Ovary (tissue), 9 donors: ENCODE measurements around the gene GAS2L2. TPM values are rescaled to one million over a fixed set of nuclear protein-coding genes. Genes with fewer than 3 reads are reported as not detected.

Experiments
- DNase-seq, 5 donors: peaks; one replicate each; pipeline ENCODE4 v3.0.0-alpha.2; 2019 to 2020
- H3K27ac ChIP-seq, 2 donors: fragments of 200-600 bp; one replicate each; pipeline versions ENCODE4 v1.5.1 to v1.8.0; 2019 to 2022
- H3K27me3 ChIP-seq: fragments of 200-600 bp; one replicate; pipeline ENCODE4 v1.8.0; 2022
- H3K36me3 ChIP-seq: fragments of 200-600 bp; sonication (generic); one replicate; pipeline ENCODE4 v1.5.1; 2019
- H3K4me1 ChIP-seq: one replicate; pipeline ENCODE4 v1.8.1; 2013; ENCODE audit warnings: mild to moderate bottlenecking, moderate library complexity; ENCODE audit not compliant: insufficient read depth
- H3K4me3 ChIP-seq: fragments of 200-600 bp; sonication (generic); one replicate; pipeline ENCODE4 v1.5.1; 2017
- H3K9me3 ChIP-seq, 2 donors: fragments of 200-600 bp in 1 of 2; sonication (generic) in 1 of 2; one replicate each; pipeline versions ENCODE4 v1.5.1 to v1.8.1; 2013 to 2019; ENCODE audit warnings: mild to moderate bottlenecking in 1 of 2, moderate library complexity in 1 of 2
- CTCF ChIP-seq, 3 donors: fragments of 450-650 bp in 2 of 3; fragments of 200-600 bp in 1 of 3; IDR thresholded peaks; one replicate each; pipeline versions ENCODE4 v1.5.1 to v1.8.0; 2016 to 2022; ENCODE audit warnings: antibody characterized with exemption in 3 of 3, mild to moderate bottlenecking in 1 of 3
- EP300 ChIP-seq: sonication (generic); formaldehyde crosslinking; IDR thresholded peaks from one replicate; pipeline ENCODE4 v1.6.1; 2017; ENCODE audit warnings: antibody characterized with exemption
- POLR2A ChIP-seq: fragments of 450-650 bp; IDR thresholded peaks from one replicate; pipeline ENCODE4 v1.6.1; 2017; ENCODE audit warnings: antibody characterized with exemption, mild to moderate bottlenecking, moderate library complexity
- WGBS, 3 donors: extraction: QIAGEN DNeasy Blood & Tissue Kit in 1 of 3; methylation state at CpG; one replicate each; pipeline versions ENCODE4 v1.1.5 to v1.1.7; 2013 to 2017; 5-methylcytosine and 5-hydroxymethylcytosine counted together
- intact Hi-C, 4 donors: fragments of 100-400 bp; cut with DNase I; formaldehyde crosslinking; loops; one replicate each; pipeline versions ENCODE4 v1.11.0 to v1.15.1; 2022 to 2023
- polyA plus RNA-seq, 2 donors: library from polyadenylated mRNA; stranded (reverse); fragments of 200-250 nt in 1 of 2; fragments of 350-450 nt in 1 of 2; fragmentation: Illumina TruSeq in 1 of 2; extraction: RNeasy Lipid Tissue Mini Kit (QIAGEN cat#74804) in 1 of 2; gene quantifications; one replicate each; pipeline ENCODE4 v1.2.3, GENCODE V29; 2013 to 2014
- total RNA-seq, 7 donors: library from RNA; depleted of rRNA in 2 of 7; stranded (reverse); fragments of >200 nt in 2 of 7; fragmentation: NEBNext Ultra II Directional in 3 of 7; extraction: Animal tissue kit (Norgen Biotek cat#: 25700) in 3 of 7; gene quantifications; one replicate each; pipeline versions ENCODE4 v1.1.0 to v1.2.4, GENCODE V29; 2016 to 2023
- donor health status: DM: no; HTN: no; CAD: no; lungs with moderate emphysema.
- donor health status: DM: no; HTN: no; CAD: no.
- donor health status: Bipolar disorder and iron deficiency.
- donor health status: DM: yes; HTN: yes; CAD: no.
- donor health status: DM: no; HTN: no; CAD: no.
- donor health status: DM: yes; HTN: yes; CAD: no.

GAS2L2 gene
- total and polyA plus RNA-seq, 9 donors: 0.02 to 9.0 (median 0.61) TPM; not detected in 3

DNA sequence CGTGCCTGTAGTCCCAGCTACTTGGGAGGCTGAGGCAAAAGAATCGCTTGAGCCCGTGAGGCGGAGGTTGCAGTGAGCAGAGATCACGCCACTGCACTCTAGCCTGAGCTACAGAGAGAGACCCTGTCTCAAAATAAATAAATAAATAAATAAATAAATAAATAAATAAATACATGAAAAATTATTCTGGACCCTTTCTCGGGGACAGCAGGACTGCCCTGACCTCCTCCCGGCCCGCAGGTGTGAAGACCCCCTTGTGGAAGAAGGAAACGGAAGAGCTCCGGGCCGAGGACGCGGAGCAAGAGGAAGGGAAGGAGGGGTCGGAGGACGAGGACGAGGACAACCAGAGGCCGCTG, 10.7 kb upstream of the GAS2L2 start:
- Histone ChIP-seq H3K36me3 (no peaks in the 10 kb centered on the region), H3K27ac (no peak overlapping the region), H3K4me3 (peak overlapping the region; percentile 38), H3K27me3 (no peaks in the 10 kb centered on the region), H3K4me1 (peaks cover 3% of the 10 kb centered on the region), H3K9me3 (no peaks in the 10 kb centered on the region)
- DNase-seq: no peak
- WGBS, 3 donors: 33 to 35% (median 34%) methylated on average over 17 of the region's 17 CpGs
- TF ChIP-seq EP300 (no peak), POLR2A (no peak), CTCF (IDR thresholded peaks at IDR 0.05) (no peak)
- intact Hi-C loops: loop anchor here (2.0 to 10.0 kb wide), 3 partner anchors 41 to 721 kb away; partner anchors contain the start of genes TAF15 (in 1 of the 4) and ZNHIT3 (in 1 of the 4)

DNA sequence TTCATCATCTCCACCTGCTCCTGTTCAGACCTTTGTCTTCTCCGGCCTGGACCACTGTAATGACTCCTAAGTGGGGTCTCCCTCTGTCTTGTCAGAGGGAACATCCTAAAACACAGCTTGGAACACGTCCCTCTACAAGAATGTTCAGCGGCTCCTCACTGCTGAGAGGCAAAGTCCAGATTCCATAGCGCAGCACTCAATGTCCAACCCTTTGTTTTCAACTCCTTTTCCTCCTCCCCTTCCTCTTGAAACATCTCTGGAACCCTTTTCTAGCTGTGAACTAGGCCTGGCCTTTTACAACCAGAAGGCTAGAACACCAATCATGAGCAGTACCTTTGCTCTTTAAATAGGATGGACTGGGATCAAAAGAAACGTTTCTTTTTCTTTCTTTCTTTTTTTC, 8.6 kb upstream of the GAS2L2 start:
- Histone ChIP-seq H3K27ac (no peak overlapping the region), H3K27me3 (no peaks in the 10 kb centered on the region), H3K4me3 (no peak overlapping the region), H3K4me1 (peaks cover 3% of the 10 kb centered on the region), H3K36me3 (no peaks in the 10 kb centered on the region), H3K9me3 (no peaks in the 10 kb centered on the region)
- TF ChIP-seq CTCF (IDR thresholded peaks at IDR 0.05) (no peak), POLR2A (no peak), EP300 (no peak)
- DNase-seq: no peak
- WGBS, 3 donors: 74 to 77% (median 76%) methylated on average over 5 of the region's 5 CpGs
- intact Hi-C loops: loop anchor here in 2 of 4 donors (5.0 to 10.0 kb wide), 2 partner anchors 46 to 723 kb away; partner anchors contain the start of genes TAF15 (in 1 of the 2) and ZNHIT3 (in 1 of the 2)

GRCh38 chr17:35760587-35760986, 7.5 kb upstream of the GAS2L2 start, which contains the start of gene C17orf50:
TSS of gene C17orf50 (plus strand) at chr17:35760887. CDS start at chr17:35760942, 55 bp downstream.
- Histone ChIP-seq H3K27me3 (no peaks in the 10 kb centered on the region), H3K9me3 (no peaks in the 10 kb centered on the region), H3K4me1 (peaks cover 3% of the 10 kb centered on the region), H3K36me3 (no peaks in the 10 kb centered on the region), H3K4me3 (no peak within 1 kb of the TSS), H3K27ac (no peak within 1 kb of the TSS)
- no peak for DNase-seq
- WGBS, 3 donors: 58 to 91% (median 67%) methylated on average over 1 of the region's 1 CpG
- intact Hi-C loops: loop anchor here in 2 of 4 donors (5.0 to 10.0 kb wide), 2 partner anchors 47 to 724 kb away; partner anchors contain the start of genes TAF15 (in 1 of the 2) and ZNHIT3 (in 1 of the 2)
- TF ChIP-seq POLR2A (no peak), CTCF (IDR thresholded peaks at IDR 0.05) (no peak), EP300 (no peak)

GRCh38 chr17:35757243-35757642, 4.2 kb upstream of the GAS2L2 start:
- Histone ChIP-seq H3K27me3 (no peaks in the 10 kb centered on the region), H3K9me3 (no peaks in the 10 kb centered on the region), H3K27ac (no peak overlapping the region), H3K36me3 (no peaks in the 10 kb centered on the region), H3K4me3 (no peak overlapping the region), H3K4me1 (no peaks in the 10 kb centered on the region)
- DNase-seq: no peak
- TF ChIP-seq POLR2A (no peak), CTCF (IDR thresholded peaks at IDR 0.05) (no peak)
- intact Hi-C loops: no loop called here
